ENCODE results near the gene OR4D11. TPM values are rescaled to one million over a fixed set of nuclear protein-coding genes. Genes with fewer than 3 reads are reported as not detected.

The OR4D11 gene
- total and polyA plus RNA-seq, 10 of the 15 experiments (the other 5 are each of a cell fraction or from before 2014, with no cell fraction given) = not detected

DNA sequence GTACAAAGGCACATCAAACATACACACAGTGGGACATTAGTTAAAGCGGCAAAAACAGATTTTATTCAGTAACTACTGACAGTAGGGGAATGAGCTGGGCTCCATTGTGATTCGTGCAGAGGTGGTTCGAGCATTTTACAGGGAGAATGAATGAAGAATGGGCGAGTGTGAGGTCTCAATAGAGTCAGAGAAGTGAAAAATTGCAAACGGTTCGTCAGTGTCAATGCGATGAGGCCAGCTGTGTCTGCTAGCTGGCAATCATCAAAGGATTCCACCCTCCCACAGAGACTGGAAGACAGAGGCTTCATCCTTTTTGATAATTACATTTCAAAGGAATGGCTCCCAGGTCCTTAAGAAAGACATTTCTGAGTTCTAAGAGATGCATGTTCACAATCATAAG is 25.3 kb downstream of the OR4D11 start:
- in situ Hi-C loops (cut with MboI) = no loop called here
- no peaks in the 10 kb centered on the region for H3K9me3 ChIP-seq (replicated peaks; ENCODE audit: control insufficient read depth, insufficient read depth, low read length)
- H3K4me3 ChIP-seq = no peak overlapping the region
- BruUV-seq (replicated peaks) = no TSS peak
- ChIA-PET POLR2A (no interaction called here), CTCF (no interaction called here), SMC1A (ENCODE audit: uncharacterized antibody, unreplicated experiment) (no interaction called here), RAD21 (ENCODE audit: unreplicated experiment) (interaction anchor here (1.5 kb wide), 1 partner anchor 8 kb away, joined by 5 read pairs; no protein-coding TSS in a partner anchor)
- no peak overlapping the region for H2AFZ ChIP-seq (ENCODE audit: control insufficient read depth, low read depth, low read length)
- ATAC-seq (no peak), FAIRE-seq (peak; percentile 31), DNase-seq (ENCODE audit: low read depth, low spot score) (no peak)
- H4K20me1 ChIP-seq (ENCODE audit: control insufficient read depth, insufficient read depth) = no peaks in the 10 kb centered on the region
- no peaks in the 10 kb centered on the region for H3K79me2 ChIP-seq (ENCODE audit: control insufficient read depth, insufficient read depth, low read length)
- H3K4me2 ChIP-seq (ENCODE audit: control insufficient read depth, insufficient read depth) = no peak overlapping the region
- no peak overlapping the region for H3K27ac ChIP-seq (ENCODE audit: control insufficient read depth, insufficient read depth)
- H3K27me3 ChIP-seq (replicated peaks in 1 of 2; ENCODE audit: control insufficient read depth in 2 of 2, insufficient read depth in 2 of 2, low read length in 1 of 2) = no peaks in the 10 kb centered on the region
- no peaks in the 10 kb centered on the region for H3K4me1 ChIP-seq (ENCODE audit: control insufficient read depth, insufficient read depth, low read length)
- TF ChIP-seq CEBPB (IDR thresholded peaks at IDR 0.05; ENCODE audit: borderline replicate concordance in 1 of 2, low read depth in 2 of 2, low read length in 2 of 2) (no peak), SIN3A (IDR thresholded peaks at IDR 0.05; ENCODE audit: low read depth, low read length) (no peak), CHD4 (IDR thresholded peaks at IDR 0.05) (no peak), TCF12 (IDR thresholded peaks at IDR 0.05; ENCODE audit: low read depth, low read length) (no peak), JUND (IDR thresholded peaks at IDR 0.05; ENCODE audit: low read depth, low read length) (no peak), YY1 (IDR thresholded peaks at IDR 0.05; ENCODE audit: low read depth, low read length) (no peak), MTA2 (IDR thresholded peaks at IDR 0.05; ENCODE audit: low read depth) (no peak), HDGF (IDR thresholded peaks at IDR 0.05) (no peak), TCF3 (IDR thresholded peaks at IDR 0.05; ENCODE audit: borderline replicate concordance, insufficient read depth, low read depth, low read length) (no peak), IKZF1 (conservative IDR thresholded peaks at IDR 0.05) (no peak)
- TF ChIP-seq, protein P1, sequence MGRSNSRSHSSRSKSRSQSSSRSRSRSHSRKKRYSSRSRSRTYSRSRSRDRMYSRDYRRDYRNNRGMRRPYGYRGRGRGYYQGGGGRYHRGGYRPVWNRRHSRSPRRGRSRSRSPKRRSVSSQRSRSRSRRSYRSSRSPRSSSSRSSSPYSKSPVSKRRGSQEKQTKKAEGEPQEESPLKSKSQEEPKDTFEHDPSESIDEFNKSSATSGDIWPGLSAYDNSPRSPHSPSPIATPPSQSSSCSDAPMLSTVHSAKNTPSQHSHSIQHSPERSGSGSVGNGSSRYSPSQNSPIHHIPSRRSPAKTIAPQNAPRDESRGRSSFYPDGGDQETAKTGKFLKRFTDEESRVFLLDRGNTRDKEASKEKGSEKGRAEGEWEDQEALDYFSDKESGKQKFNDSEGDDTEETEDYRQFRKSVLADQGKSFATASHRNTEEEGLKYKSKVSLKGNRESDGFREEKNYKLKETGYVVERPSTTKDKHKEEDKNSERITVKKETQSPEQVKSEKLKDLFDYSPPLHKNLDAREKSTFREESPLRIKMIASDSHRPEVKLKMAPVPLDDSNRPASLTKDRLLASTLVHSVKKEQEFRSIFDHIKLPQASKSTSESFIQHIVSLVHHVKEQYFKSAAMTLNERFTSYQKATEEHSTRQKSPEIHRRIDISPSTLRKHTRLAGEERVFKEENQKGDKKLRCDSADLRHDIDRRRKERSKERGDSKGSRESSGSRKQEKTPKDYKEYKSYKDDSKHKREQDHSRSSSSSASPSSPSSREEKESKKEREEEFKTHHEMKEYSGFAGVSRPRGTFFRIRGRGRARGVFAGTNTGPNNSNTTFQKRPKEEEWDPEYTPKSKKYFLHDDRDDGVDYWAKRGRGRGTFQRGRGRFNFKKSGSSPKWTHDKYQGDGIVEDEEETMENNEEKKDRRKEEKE (IDR thresholded peaks at IDR 0.05) = no peak
- TF ChIP-seq, protein P2, sequence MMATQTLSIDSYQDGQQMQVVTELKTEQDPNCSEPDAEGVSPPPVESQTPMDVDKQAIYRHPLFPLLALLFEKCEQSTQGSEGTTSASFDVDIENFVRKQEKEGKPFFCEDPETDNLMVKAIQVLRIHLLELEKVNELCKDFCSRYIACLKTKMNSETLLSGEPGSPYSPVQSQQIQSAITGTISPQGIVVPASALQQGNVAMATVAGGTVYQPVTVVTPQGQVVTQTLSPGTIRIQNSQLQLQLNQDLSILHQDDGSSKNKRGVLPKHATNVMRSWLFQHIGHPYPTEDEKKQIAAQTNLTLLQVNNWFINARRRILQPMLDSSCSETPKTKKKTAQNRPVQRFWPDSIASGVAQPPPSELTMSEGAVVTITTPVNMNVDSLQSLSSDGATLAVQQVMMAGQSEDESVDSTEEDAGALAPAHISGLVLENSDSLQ (IDR thresholded peaks at IDR 0.05) = no peak
- TF ChIP-seq, protein P3, sequence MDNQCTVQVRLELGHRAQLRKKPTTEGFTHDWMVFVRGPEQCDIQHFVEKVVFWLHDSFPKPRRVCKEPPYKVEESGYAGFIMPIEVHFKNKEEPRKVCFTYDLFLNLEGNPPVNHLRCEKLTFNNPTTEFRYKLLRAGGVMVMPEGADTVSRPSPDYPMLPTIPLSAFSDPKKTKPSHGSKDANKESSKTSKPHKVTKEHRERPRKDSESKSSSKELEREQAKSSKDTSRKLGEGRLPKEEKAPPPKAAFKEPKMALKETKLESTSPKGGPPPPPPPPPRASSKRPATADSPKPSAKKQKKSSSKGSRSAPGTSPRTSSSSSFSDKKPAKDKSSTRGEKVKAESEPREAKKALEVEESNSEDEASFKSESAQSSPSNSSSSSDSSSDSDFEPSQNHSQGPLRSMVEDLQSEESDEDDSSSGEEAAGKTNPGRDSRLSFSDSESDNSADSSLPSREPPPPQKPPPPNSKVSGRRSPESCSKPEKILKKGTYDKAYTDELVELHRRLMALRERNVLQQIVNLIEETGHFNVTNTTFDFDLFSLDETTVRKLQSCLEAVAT (IDR thresholded peaks at IDR 0.05) = no peak
- TF ChIP-seq, protein P4, sequence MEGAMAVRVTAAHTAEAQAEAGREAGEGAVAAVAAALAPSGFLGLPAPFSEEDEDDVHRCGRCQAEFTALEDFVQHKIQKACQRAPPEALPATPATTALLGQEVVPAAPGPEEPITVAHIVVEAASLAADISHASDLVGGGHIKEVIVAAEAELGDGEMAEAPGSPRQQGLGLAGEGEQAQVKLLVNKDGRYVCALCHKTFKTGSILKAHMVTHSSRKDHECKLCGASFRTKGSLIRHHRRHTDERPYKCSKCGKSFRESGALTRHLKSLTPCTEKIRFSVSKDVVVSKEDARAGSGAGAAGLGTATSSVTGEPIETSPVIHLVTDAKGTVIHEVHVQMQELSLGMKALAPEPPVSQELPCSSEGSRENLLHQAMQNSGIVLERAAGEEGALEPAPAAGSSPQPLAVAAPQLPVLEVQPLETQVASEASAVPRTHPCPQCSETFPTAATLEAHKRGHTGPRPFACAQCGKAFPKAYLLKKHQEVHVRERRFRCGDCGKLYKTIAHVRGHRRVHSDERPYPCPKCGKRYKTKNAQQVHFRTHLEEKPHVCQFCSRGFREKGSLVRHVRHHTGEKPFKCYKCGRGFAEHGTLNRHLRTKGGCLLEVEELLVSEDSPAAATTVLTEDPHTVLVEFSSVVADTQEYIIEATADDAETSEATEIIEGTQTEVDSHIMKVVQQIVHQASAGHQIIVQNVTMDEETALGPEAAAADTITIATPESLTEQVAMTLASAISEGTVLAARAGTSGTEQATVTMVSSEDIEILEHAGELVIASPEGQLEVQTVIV (IDR thresholded peaks at IDR 0.05; ENCODE audit: borderline replicate concordance, partially characterized antibody) = no peak
- no peak overlapping the region for H3K9ac ChIP-seq (ENCODE audit: control insufficient read depth, insufficient read depth, low read length)
- H3K36me3 ChIP-seq (ENCODE audit: control insufficient read depth in 2 of 2, insufficient read depth in 2 of 2, low read length in 1 of 2) = no peaks in the 10 kb centered on the region
- intact Hi-C loops (cut with micrococcal nuclease; ENCODE audit: unreplicated experiment) = no loop called here
- 54% methylated on average over 7 of the region's 7 CpGs for WGBS (ENCODE audit: insufficient coverage, insufficient replicate concordance, low lambda C conversion rate, missing lambda C conversion rate)
